ENCODE results near the gene CASKIN1.

DNA sequence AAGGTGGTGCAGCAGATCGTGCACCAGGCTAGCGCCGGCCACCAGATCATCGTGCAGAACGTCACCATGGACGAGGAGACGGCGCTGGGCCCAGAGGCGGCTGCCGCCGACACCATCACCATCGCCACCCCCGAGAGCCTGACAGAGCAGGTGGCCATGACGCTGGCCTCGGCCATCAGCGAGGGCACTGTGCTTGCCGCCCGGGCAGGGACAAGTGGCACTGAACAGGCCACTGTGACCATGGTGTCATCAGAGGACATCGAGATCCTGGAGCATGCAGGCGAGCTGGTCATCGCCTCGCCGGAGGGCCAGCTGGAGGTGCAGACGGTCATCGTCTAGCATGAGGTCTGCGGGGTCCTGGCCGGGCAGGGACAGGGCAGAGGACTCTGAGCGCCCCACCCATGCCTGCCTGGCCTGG lies 38.8 kb upstream of the CASKIN1 start:
- TF ChIP-seq RNF2 (IDR thresholded peaks at IDR 0.05; ENCODE audit: borderline replicate concordance, low read depth), result no peak
- TF ChIP-seq CTCF (IDR thresholded peaks at IDR 0.05), result no peak
- TF ChIP-seq RFX5 (IDR thresholded peaks at IDR 0.05), result no peak
- no peak for TF ChIP-seq POLR2A (IDR thresholded peaks at IDR 0.05; ENCODE audit: low read length)
- no peak for TF ChIP-seq RAD21 (conservative IDR thresholded peaks at IDR 0.05 in 1 of 2, IDR thresholded peaks at IDR 0.05 in 1 of 2)
- TF ChIP-seq RCOR1 (IDR thresholded peaks at IDR 0.05; ENCODE audit: low read depth, low read length), result no peak
- no peak for TF ChIP-seq CHD2 (IDR thresholded peaks at IDR 0.05; ENCODE audit: low read length, partially characterized antibody)
- TF ChIP-seq USF2 (IDR thresholded peaks at IDR 0.05), result no peak
- TF ChIP-seq MAZ (IDR thresholded peaks at IDR 0.05; ENCODE audit: borderline replicate concordance, low read depth, low read length), result no peak
